Esophagus squamous epithelium (tissue), 5 donors: ENCODE data around the gene B9D2. TPM values are rescaled to one million over a fixed set of nuclear protein-coding genes. Genes with fewer than 3 reads are reported as not detected.

Source experiments
- DNase-seq: peaks from one replicate; lab custom pipeline; 2025; lab: John Stamatoyannopoulos, UW
- H3K27ac ChIP-seq, 4 donors: fragments of 200-600 bp; sonication (generic); one replicate each; pipeline ENCODE4 v1.5.1; 2016 to 2019; ENCODE audit warnings: mild to moderate bottlenecking in 1 of 4
- H3K27me3 ChIP-seq, 4 donors: fragments of 200-600 bp; sonication (generic); 1 replicate in 3 of 4; 2 replicates in 1 of 4; pipeline versions ENCODE4 v1.5.1 to v1.6.0; 2017 to 2021; ENCODE audit warnings: antibody characterized with exemption in 1 of 4
- H3K36me3 ChIP-seq, 3 donors: fragments of 200-600 bp; sonication (generic); one replicate each; pipeline ENCODE4 v1.5.1; 2016 to 2019
- H3K4me1 ChIP-seq, 3 donors: fragments of 200-600 bp; sonication (generic); one replicate each; pipeline ENCODE4 v1.5.1; 2017 to 2019
- H3K4me3 ChIP-seq, 4 donors: fragments of 200-600 bp; sonication (generic); 1 replicate in 3 of 4; 2 replicates in 1 of 4; pipeline ENCODE4 v1.5.1; 2016 to 2019; ENCODE audit warnings: mild to moderate bottlenecking in 2 of 4, moderate library complexity in 1 of 4
- H3K9me3 ChIP-seq, 3 donors: fragments of 200-600 bp; sonication (generic); one replicate each; pipeline ENCODE4 v1.5.1; 2016 to 2019
- POLR2A ChIP-seq, 4 donors: fragments of 450-650 bp; IDR thresholded peaks; one replicate each; pipeline ENCODE4 v1.6.1; 2017; ENCODE audit warnings: antibody characterized with exemption in 4 of 4, mild to moderate bottlenecking in 4 of 4, moderate library complexity in 3 of 4
- WGBS, 2 donors: methylation state at CpG; one replicate each; pipeline ENCODE4 v1.1.5; 2018; 5-methylcytosine and 5-hydroxymethylcytosine counted together
- intact Hi-C: fragments of 100-400 bp; cut with DNase I; formaldehyde crosslinking; loops from one replicate; pipeline ENCODE4 v1.15.0; 2022
- total RNA-seq, 4 donors: library from RNA; depleted of rRNA; stranded (reverse); fragments of >200 nt; gene quantifications; one replicate each; pipeline ENCODE4 v1.1.0, GENCODE V29; 2016
- TF ChIP-seq, protein P1 (sequence below), 6 experiments: fragments of 450-650 bp in 4 of 6; fragments of 200-600 bp in 2 of 6; sonication (generic) in 2 of 6; IDR thresholded peaks; one replicate each; pipeline ENCODE4 v1.5.1; 2016 to 2019; ENCODE audit warnings: antibody characterized with exemption in 6 of 6, mild to moderate bottlenecking in 4 of 6, moderate library complexity in 4 of 6
- donor health status: DM: yes; HTN: yes; CAD: no.

The B9D2 gene
- total RNA-seq, 4 donors from 2014 or later = 2.5 to 4.6 (median 3.7) TPM

DNA sequence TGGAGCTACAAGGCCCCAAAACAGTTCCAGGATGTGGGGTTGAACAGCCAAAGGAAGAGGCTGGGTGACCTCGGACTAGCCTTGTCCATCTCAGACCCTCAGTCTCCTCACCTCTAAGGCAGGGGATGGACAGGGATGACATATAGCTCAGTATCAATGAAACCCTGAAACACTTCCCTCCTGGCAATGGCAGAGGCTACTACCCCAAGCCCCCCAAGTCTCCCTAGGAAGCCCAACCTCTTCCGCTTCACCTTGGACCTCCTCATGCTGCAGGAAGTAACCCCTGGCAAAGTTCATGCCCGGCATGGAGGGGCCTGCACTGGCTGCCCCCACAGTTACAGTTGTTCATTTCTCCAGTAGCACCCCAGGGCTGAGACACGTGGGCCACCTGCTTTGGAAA lies 43.4 kb downstream of the B9D2 start:
- 75% methylated on average over 4 of the region's 4 CpGs; no CpG with 5 or more reads in 1 of the 2 donors for WGBS, 2 donors
- H3K4me3 ChIP-seq = no peak overlapping the region
- no peak for TF ChIP-seq POLR2A (IDR thresholded peaks at IDR 0.05)
- TF ChIP-seq, protein P1, sequence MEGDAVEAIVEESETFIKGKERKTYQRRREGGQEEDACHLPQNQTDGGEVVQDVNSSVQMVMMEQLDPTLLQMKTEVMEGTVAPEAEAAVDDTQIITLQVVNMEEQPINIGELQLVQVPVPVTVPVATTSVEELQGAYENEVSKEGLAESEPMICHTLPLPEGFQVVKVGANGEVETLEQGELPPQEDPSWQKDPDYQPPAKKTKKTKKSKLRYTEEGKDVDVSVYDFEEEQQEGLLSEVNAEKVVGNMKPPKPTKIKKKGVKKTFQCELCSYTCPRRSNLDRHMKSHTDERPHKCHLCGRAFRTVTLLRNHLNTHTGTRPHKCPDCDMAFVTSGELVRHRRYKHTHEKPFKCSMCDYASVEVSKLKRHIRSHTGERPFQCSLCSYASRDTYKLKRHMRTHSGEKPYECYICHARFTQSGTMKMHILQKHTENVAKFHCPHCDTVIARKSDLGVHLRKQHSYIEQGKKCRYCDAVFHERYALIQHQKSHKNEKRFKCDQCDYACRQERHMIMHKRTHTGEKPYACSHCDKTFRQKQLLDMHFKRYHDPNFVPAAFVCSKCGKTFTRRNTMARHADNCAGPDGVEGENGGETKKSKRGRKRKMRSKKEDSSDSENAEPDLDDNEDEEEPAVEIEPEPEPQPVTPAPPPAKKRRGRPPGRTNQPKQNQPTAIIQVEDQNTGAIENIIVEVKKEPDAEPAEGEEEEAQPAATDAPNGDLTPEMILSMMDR (IDR thresholded peaks at IDR 0.05) = no peak
- H3K36me3 ChIP-seq = peaks cover 21 to 77% (median 36%) of the 10 kb centered on the region in 3 donors
- no peaks in the 10 kb centered on the region for H3K9me3 ChIP-seq
- no peak for DNase-seq
- intact Hi-C loops = no loop called here
- H3K27me3 ChIP-seq = no peaks in the 10 kb centered on the region
- peaks cover 20 to 47% (median 40%) of the 10 kb centered on the region in 3 donors for H3K4me1 ChIP-seq
- peak overlapping the region in 1 of 4 donors; percentile 12 for H3K27ac ChIP-seq

DNA sequence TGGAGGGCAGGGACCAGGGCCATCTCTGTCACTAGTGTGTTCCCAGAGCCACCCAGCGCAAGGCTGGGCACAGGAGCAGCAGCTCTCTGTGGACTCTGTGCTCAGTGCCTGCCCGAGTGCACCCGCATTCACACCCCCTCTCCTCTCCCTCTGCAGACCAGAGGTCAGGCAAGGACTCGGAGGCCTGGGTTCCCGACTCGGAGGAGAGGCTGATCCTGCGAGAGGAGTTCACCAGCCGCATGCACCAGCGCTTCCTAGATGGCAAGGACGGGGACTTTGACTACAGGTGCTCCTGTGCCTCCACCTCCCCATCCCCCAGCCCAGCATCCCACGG lies 43.8 kb downstream of the B9D2 start:
- Histone ChIP-seq H3K27ac (no peak overlapping the region), H3K4me3 (no peak overlapping the region), H3K4me1 (peaks cover 16 to 42% (median 36%) of the 10 kb centered on the region in 3 donors), H3K36me3 (peaks cover 21 to 81% (median 36%) of the 10 kb centered on the region in 3 donors), H3K27me3 (no peaks in the 10 kb centered on the region), H3K9me3 (no peaks in the 10 kb centered on the region)
- WGBS, 2 donors = 87% methylated on average over 6 of the region's 11 CpGs; no CpG with 5 or more reads in 1 of the 2 donors
- TF ChIP-seq POLR2A (IDR thresholded peaks at IDR 0.05) = no peak
- intact Hi-C loops = no loop called here
- no peak for DNase-seq

DNA sequence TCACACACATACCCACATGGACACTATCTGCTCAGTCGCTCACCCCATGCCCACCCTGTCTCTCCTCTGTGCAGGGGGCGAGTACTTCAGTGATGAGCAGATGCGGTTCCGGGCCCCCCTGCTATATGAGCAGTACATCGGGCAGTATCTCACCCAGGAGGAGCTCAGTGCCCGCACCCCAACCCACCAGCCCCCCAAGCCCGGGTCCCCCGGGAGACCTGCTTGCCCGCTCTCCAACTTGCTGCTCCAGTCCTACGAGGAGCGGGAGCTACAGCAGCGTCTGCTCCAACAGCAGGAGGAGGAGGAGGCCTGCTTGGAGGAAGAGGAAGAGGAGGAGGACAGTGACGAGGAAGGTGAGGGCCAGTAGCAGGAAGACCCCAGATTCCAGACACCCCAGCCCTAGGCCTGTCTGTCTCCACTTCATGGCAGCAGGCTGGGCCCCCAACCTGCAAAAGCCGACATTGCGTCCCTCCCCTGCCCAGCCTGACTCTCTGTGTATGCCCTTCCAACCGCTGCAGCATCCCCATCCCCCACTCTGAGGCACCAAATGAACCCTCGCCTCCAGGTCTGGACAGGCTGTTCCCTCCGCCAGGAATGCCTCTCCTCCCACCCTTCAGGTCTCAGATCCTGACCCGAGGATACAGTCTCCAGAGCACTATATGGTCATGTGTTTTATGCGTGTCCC lies 44.3 kb downstream of the B9D2 start:
- TF ChIP-seq, protein P1 (IDR thresholded peaks at IDR 0.05) = no peak
- TF ChIP-seq POLR2A (IDR thresholded peaks at IDR 0.05) = no peak
- intact Hi-C loops = no loop called here
- H3K9me3 ChIP-seq = no peaks in the 10 kb centered on the region
- H3K27me3 ChIP-seq = no peaks in the 10 kb centered on the region
- H3K27ac ChIP-seq = no peak overlapping the region
- no peak for DNase-seq
- peaks cover 21 to 86% (median 36%) of the 10 kb centered on the region in 3 donors for H3K36me3 ChIP-seq
- 94 to 100% methylated on average over 1 to 4 of the region's 20 CpGs for WGBS, 2 donors
- H3K4me1 ChIP-seq = peaks cover 12 to 37% (median 31%) of the 10 kb centered on the region in 3 donors
- no peak overlapping the region for H3K4me3 ChIP-seq

DNA sequence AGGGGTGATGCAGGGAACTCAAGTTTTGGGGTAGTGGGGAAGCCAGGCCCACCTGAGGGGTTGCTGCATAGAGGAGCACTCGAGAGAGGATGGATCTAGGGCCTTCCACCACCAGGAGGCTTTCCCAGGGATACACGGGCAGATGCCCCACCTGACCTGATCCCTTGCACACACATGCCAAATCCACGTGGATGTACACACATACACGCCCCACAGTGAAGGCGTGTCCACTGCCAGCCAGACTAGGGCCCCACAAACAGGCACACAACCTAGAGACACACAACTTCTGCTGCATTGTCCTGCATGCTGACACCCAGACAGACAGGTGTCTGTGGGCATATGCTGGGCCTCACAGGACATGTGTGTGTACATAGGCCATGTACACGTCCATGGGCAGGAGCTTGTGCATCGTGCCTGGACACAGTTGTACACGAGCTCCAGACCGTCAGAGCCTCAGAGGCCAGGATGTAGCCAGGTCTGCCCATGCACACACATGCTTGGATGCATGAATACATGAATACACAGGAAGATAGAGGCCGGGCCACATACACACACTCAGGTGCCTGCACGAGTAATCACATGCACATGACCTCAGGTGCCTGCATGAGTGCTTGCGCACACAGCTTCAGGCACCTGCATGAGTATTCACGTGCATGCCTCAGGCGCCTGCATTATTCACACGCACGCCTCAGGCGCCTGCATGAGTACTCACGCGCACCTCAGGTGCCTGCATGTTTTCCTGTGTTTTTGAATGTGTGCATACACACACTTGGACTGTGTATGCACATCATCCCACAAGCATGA lies 45.1 kb downstream of the B9D2 start:
- WGBS, 2 donors = 75 to 76% methylated on average over 11 to 15 of the region's 19 CpGs
- H3K27me3 ChIP-seq = no peaks in the 10 kb centered on the region
- no peak for TF ChIP-seq POLR2A (IDR thresholded peaks at IDR 0.05)
- TF ChIP-seq, protein P1 (IDR thresholded peaks at IDR 0.05) = no peak
- no peaks in the 10 kb centered on the region for H3K9me3 ChIP-seq
- no peak overlapping the region for H3K4me3 ChIP-seq
- DNase-seq = no peak
- H3K36me3 ChIP-seq = peaks cover 21 to 94% (median 36%) of the 10 kb centered on the region in 3 donors
- no peak overlapping the region for H3K27ac ChIP-seq
- peaks cover 7 to 30% (median 23%) of the 10 kb centered on the region in 3 donors for H3K4me1 ChIP-seq
- intact Hi-C loops = no loop called here

DNA sequence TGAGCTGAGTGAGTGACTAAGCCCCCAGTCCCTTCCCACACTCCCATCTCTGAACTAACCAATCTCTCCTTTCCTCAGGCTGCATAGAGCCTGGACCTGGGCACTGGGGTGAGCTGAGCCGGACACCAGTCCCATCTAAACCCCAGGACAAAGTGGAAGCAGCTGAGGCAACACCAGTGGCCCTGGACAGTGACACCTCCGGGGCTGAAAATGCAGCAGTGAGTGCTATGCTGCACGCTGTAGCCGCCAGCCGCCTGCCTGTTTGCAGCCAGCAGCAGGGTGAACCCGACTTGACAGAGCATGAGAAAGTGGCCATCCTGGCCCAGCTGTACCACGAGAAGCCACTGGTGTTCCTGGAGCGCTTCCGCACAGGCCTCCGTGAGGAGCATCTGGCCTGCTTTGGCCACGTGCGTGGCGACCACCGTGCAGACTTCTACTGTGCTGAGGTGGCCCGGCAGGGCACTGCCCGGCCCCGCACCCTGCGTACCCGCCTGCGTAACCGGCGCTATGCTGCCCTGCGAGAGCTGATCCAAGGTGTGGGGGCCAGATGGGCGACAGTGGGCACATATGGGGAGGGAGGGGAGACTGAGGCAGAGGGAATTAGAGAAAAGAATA lies 47.5 kb downstream of the B9D2 start:
- intact Hi-C loops = no loop called here
- Histone ChIP-seq H3K4me1 (peaks cover 4 to 23% (median 5%) of the 10 kb centered on the region in 3 donors), H3K27ac (no peak overlapping the region), H3K4me3 (no peak overlapping the region), H3K27me3 (no peaks in the 10 kb centered on the region), H3K36me3 (peaks cover 27 to 95% (median 45%) of the 10 kb centered on the region in 3 donors), H3K9me3 (no peaks in the 10 kb centered on the region)
- WGBS, 2 donors = 76 to 95% methylated on average over 2 to 14 of the region's 24 CpGs
- no peak for DNase-seq
- TF ChIP-seq, protein P1 (IDR thresholded peaks at IDR 0.05) = no peak
